GM12864 (cell line): ENCODE results near the gene AURKAIP1.
A peak's percentile ranks its signal among the peaks of the same experiment; 100 is the strongest.

Experiments
- DNase-seq: peaks from one replicate; pipeline ENCODE4 v3.0.0-alpha.2; 2011; ENCODE audit warnings: low read depth
- H3K4me3 ChIP-seq: 2 replicates; pipeline ENCODE4 v1.5.1; 2011; ENCODE audit warnings: mild to moderate bottlenecking, low read depth, low read length, control low read depth
- TF ChIP-seq, protein P1 (sequence below): IDR thresholded peaks from 2 replicates; pipeline ENCODE4 v1.5.1; 2011; ENCODE audit warnings: low read depth, mild to moderate bottlenecking, moderate library complexity, low read length, control low read depth, inconsistent platforms; ENCODE audit errors: missing control alignments

AURKAIP1 gene

DNA sequence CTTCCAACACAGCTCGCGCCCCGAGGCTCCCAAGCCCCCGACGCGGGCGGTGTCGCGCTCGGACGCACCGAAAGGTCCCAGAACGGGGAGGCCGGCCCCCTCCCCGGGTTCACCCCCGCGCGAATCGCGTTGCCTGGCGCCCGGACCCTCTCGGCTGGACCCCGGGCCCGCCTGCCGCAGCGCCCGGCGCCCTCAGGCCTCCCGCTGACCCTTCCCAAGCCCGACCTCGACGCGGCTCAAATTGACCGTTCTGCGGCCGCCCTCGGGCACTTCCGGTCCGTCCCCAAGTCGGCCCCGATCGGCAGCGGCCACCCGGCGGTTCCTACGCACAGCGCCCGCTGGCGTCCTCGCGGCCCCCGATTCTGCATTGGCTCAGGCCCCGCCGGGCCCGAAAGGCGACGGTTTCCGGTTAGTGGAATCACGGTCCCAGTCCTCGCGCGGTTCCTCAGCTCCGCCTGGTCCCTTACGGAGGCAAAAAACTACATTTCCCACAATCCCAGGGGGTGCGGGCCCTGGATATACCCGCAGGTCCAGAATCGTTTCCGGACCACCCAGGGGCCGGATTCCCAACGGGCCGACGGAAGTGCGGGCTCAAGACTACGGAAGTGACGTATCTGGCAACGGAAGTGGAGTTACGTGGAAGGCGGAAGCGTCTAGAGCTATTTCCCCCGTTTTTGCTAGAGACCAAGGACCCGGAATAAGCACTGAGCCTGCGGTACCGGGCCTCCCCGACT is at the start of gene AURKAIP1:
TSS of gene AURKAIP1 (minus strand) at position 279 of the 734 bp plus-strand sequence. CDS start 451 bp downstream, outside the sequence.
- peak within 1 kb of the TSS; percentile 96 for H3K4me3 ChIP-seq
- peak; percentile 99 for DNase-seq
- TF ChIP-seq, protein P1, sequence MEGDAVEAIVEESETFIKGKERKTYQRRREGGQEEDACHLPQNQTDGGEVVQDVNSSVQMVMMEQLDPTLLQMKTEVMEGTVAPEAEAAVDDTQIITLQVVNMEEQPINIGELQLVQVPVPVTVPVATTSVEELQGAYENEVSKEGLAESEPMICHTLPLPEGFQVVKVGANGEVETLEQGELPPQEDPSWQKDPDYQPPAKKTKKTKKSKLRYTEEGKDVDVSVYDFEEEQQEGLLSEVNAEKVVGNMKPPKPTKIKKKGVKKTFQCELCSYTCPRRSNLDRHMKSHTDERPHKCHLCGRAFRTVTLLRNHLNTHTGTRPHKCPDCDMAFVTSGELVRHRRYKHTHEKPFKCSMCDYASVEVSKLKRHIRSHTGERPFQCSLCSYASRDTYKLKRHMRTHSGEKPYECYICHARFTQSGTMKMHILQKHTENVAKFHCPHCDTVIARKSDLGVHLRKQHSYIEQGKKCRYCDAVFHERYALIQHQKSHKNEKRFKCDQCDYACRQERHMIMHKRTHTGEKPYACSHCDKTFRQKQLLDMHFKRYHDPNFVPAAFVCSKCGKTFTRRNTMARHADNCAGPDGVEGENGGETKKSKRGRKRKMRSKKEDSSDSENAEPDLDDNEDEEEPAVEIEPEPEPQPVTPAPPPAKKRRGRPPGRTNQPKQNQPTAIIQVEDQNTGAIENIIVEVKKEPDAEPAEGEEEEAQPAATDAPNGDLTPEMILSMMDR = peak; percentile 35

GRCh38 chr1:1424707-1425106 is 49.7 kb upstream of the AURKAIP1 start:
- H3K4me3 ChIP-seq = no peak overlapping the region
- TF ChIP-seq, protein P1 = no peak
- no peak for DNase-seq

DNA sequence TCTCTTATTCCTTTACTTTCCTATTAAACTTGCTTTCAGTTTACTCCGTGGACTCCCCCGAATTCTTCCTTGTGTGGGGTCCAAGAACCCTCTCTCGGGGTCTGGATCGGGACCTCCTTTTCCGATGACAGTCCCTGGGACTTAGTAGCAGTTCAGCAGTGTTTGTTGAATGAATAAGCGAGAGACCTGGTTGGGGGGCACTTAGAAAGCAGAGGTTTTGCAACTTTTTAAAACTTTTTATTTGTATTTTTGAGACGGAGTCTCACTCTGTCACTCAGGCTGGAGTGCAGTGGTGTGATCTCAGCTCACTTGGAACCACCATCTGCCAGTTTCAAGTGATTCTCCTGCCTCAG is 48.2 kb upstream of the AURKAIP1 start:
- no peak overlapping the region for H3K4me3 ChIP-seq
- TF ChIP-seq, protein P1 = no peak
- DNase-seq = no peak

- DNase-seq = no peak
- no peak overlapping the region for H3K4me3 ChIP-seq
- TF ChIP-seq, protein P1 = no peak
Measured at GRCh38 chr1:1422465-1423244, 47.6 kb upstream of the AURKAIP1 start.

DNA sequence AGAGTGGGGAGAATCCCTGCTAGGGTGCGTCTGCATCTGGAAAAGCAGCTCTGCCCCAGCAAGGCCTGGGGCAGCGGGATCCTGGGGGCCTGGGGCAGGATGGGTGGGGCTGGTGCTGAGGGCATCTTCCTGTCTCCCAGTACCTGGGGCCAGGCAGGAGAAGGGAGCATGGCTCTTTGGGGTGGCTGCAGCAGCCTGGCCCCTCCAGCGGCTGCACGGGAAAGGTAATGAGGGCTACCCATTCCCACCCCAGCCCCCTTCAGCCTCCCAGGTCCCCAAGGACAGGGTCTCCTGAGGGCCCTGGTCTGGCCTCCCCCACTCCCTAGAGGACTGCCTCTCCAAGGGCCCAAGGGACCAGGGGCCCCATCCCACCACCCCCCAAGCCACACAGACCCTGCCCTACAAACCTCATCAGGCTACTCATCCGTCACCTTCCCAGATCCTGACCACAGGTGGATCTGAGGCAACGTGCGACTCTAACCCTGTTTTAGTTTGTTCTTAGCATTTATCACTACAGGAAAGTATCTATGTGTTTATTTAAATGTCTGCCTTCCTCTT is 47.0 kb upstream of the AURKAIP1 start:
- TF ChIP-seq, protein P1 = no peak
- DNase-seq = no peak
- no peak overlapping the region for H3K4me3 ChIP-seq

- TF ChIP-seq, protein P1 = no peak
- no peak within 1 kb of the TSS for H3K4me3 ChIP-seq
- DNase-seq = no peak
Measured at GRCh38 chr1:1421147-1421906, 46.3 kb upstream of the AURKAIP1 start, which contains the start of gene ANKRD65. Gene ANKRD65 (minus strand): TSS chr1:1421276. CDS start chr1:1421005, 271 bp downstream.
